Epithelial cell of esophagus (primary cell): ENCODE data around the gene PRAF2.
A peak's percentile ranks its signal among the peaks of the same experiment; 100 is the strongest.

ENCODE experiments used
- DNase-seq: peaks from one replicate; pipeline ENCODE4 v3.0.0; 2010; ENCODE audit warnings: low read depth
- H3K4me3 ChIP-seq: 2 replicates; pipeline ENCODE4 v1.5.1; 2011; ENCODE audit warnings: mild to moderate bottlenecking, low read length, control low read depth
- TF ChIP-seq, protein P1 (sequence below): IDR thresholded peaks from 2 replicates; pipeline ENCODE4 v1.5.1; 2011; ENCODE audit warnings: low read depth, mild to moderate bottlenecking, low read length, control low read depth, inconsistent platforms; ENCODE audit not compliant: insufficient read depth; ENCODE audit errors: missing control alignments

Gene PRAF2

DNA sequence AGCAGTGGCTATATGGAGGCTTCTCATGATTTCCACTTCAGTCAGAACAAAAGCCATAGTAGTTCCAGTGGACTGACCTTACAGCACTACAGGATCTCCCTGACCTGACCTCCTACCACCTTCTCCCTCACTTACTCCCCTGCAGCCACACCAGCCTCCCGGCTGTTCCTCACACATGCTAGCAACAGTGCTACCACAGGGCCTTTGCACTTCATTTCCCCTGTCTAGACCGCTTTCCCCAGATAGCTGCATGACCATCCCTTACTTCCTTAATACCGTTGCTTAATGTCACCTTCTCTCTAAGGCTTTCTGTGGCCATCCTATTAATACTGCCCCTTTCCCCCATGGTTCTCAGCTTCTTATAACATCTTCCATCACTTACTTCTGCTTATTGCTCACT lies 36.6 kb upstream of the PRAF2 start:
- TF ChIP-seq, protein P1, sequence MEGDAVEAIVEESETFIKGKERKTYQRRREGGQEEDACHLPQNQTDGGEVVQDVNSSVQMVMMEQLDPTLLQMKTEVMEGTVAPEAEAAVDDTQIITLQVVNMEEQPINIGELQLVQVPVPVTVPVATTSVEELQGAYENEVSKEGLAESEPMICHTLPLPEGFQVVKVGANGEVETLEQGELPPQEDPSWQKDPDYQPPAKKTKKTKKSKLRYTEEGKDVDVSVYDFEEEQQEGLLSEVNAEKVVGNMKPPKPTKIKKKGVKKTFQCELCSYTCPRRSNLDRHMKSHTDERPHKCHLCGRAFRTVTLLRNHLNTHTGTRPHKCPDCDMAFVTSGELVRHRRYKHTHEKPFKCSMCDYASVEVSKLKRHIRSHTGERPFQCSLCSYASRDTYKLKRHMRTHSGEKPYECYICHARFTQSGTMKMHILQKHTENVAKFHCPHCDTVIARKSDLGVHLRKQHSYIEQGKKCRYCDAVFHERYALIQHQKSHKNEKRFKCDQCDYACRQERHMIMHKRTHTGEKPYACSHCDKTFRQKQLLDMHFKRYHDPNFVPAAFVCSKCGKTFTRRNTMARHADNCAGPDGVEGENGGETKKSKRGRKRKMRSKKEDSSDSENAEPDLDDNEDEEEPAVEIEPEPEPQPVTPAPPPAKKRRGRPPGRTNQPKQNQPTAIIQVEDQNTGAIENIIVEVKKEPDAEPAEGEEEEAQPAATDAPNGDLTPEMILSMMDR: no peak
- no peak overlapping the region for H3K4me3 ChIP-seq
- DNase-seq: no peak

GRCh38 chrX:49108641-49109040 lies 34.8 kb upstream of the PRAF2 start:
- TF ChIP-seq, protein P1: no peak
- H3K4me3 ChIP-seq: no peak overlapping the region
- DNase-seq: no peak

GRCh38 chrX:49106930-49107329 lies 33.1 kb upstream of the PRAF2 start:
- no peak overlapping the region for H3K4me3 ChIP-seq
- TF ChIP-seq, protein P1: peak; percentile 58
- peak; percentile 60 for DNase-seq

GRCh38 chrX:49106296-49106695 lies 32.5 kb upstream of the PRAF2 start:
- DNase-seq: no peak
- no peak overlapping the region for H3K4me3 ChIP-seq
- TF ChIP-seq, protein P1: no peak

GRCh38 chrX:49103637-49104036 lies 29.8 kb upstream of the PRAF2 start:
- DNase-seq: no peak
- no peak overlapping the region for H3K4me3 ChIP-seq
- TF ChIP-seq, protein P1: no peak

DNA sequence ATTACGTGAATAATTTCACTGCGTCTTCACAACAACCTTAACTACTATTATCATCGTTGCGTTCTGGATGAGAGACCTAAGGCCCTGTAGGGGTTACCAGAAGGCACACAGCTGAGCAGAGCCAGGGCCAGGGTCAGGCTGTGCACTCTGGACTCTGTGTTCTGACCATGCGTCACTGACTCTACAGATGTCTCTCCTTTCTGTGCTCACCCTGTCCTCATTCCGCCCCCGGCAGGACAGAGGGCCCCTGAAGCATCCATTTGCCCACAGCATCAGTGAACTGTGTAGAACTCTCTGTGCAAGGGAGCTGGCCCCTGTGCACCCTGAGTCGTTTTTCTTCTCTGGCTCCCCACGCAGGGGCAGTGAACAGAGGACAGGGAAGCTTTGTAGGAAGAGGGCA lies 28.4 kb upstream of the PRAF2 start:
- no peak for DNase-seq
- TF ChIP-seq, protein P1: no peak
- H3K4me3 ChIP-seq: no peak overlapping the region

DNA sequence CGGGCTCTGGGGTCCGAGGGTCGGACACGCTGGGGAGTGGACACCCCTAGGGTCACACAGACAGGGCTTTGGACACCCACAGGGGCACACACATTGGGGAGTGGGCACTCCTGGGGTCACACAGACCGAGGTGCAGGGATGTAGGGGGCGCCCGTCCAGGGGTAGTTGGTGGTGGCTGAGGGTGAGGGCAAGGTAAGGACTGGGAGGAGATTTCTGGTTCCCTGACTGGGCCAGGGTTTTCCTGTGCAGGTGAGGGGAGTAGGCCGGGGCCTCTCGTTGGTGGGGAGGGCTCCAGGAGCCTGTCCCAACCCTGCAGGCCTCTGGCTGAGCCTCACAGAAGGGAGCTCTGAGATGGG lies 27.8 kb upstream of the PRAF2 start:
- TF ChIP-seq, protein P1: no peak
- H3K4me3 ChIP-seq: peak overlapping the region; percentile 68
- no peak for DNase-seq
